Measurements from ENCODE around the gene KRTAP9-4.
"Not testable (repeated sequence)": the region's sequence is repeated elsewhere in the genome, so short reads cannot be mapped to it uniquely, and the experiment has no call there.

DNA sequence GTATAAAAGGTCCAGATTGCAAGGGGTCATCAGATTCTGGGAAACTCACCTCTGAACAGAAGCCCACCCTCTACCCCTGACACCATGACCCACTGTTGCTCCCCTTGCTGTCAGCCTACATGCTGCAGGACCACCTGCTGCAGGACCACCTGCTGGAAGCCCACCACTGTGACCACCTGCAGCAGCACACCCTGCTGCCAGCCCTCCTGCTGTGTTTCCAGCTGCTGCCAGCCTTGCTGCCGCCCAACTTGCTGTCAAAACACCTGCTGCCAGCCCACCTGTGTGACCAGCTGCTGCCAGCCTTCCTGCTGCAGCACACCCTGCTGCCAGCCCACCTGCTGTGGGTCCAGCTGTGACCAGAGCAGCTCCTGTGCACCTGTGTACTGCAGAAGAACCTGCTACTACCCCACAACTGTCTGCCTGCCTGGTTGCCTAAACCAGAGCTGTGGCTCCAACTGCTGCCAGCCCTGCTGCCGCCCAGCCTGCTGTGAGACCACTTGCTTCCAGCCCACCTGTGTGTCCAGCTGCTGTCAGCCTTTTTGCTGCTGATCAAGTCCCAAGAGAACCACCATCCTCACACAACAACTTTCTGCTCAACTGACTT lies at the start of gene KRTAP9-4:
- not testable (repeated sequence) for TF ChIP-seq POLR2AphosphoS5 (IDR thresholded peaks at IDR 0.05; ENCODE audit: low read depth, low read length); FOXP2 (optimal IDR thresholded peaks at IDR 0.05; ENCODE audit: borderline replicate concordance, extremely low read depth, extremely low read length, insufficient read depth); TAF1 (IDR thresholded peaks at IDR 0.05; ENCODE audit: borderline replicate concordance, insufficient read depth, low read length)
- TF ChIP-seq, protein P1, sequence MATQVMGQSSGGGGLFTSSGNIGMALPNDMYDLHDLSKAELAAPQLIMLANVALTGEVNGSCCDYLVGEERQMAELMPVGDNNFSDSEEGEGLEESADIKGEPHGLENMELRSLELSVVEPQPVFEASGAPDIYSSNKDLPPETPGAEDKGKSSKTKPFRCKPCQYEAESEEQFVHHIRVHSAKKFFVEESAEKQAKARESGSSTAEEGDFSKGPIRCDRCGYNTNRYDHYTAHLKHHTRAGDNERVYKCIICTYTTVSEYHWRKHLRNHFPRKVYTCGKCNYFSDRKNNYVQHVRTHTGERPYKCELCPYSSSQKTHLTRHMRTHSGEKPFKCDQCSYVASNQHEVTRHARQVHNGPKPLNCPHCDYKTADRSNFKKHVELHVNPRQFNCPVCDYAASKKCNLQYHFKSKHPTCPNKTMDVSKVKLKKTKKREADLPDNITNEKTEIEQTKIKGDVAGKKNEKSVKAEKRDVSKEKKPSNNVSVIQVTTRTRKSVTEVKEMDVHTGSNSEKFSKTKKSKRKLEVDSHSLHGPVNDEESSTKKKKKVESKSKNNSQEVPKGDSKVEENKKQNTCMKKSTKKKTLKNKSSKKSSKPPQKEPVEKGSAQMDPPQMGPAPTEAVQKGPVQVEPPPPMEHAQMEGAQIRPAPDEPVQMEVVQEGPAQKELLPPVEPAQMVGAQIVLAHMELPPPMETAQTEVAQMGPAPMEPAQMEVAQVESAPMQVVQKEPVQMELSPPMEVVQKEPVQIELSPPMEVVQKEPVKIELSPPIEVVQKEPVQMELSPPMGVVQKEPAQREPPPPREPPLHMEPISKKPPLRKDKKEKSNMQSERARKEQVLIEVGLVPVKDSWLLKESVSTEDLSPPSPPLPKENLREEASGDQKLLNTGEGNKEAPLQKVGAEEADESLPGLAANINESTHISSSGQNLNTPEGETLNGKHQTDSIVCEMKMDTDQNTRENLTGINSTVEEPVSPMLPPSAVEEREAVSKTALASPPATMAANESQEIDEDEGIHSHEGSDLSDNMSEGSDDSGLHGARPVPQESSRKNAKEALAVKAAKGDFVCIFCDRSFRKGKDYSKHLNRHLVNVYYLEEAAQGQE (IDR thresholded peaks at IDR 0.05; ENCODE audit: insufficient read depth in 1 of 2, low read depth in 2 of 2, low read length in 2 of 2) = not testable (repeated sequence)
